CD4-positive, alpha-beta T cell (primary cell): ENCODE data around the gene ZC3H14. TPM values are rescaled to one million over a fixed set of nuclear protein-coding genes. Genes with fewer than 3 reads are reported as not detected.
A peak's percentile ranks its signal among the peaks of the same experiment; 100 is the strongest.

ENCODE experiments used
- ATAC-seq: fragments of 200-7000 bp; cut with Tn5 transposase; one replicate; pipeline ENCODE4 v1.10.0; 2022; ENCODE audit warnings: mild to moderate bottlenecking; ENCODE audit not compliant: poor library complexity
- CTCF ChIA-PET: fragments of 350-600 bp; sonication (Branson Sonifier 250); formaldehyde crosslinking; loops from one replicate; lab custom pipeline; 2021; ENCODE audit warnings: antibody characterized with exemption, inconsistent platforms; lab: Charles Lee
- POLR2A ChIA-PET: fragments of 350-600 bp; sonication (Branson Sonifier 250); formaldehyde crosslinking; loops from one replicate; lab custom pipeline; 2021; ENCODE audit warnings: antibody characterized with exemption, inconsistent platforms; lab: Charles Lee
- DNase-seq, 14 experiments: peaks; one replicate each; pipeline ENCODE4 v3.0.0-alpha.2; 2013 to 2020; ENCODE audit warnings: mixed read lengths in 2 of 14
- H3K27ac ChIP-seq, 2 donors: one replicate each; pipeline versions ENCODE4 v1.5.1 to v1.7.0; 2013; ENCODE audit warnings: low read length in 2 of 2, low read depth in 1 of 2, mild to moderate bottlenecking in 1 of 2
- H3K27me3 ChIP-seq, 2 experiments: 1 replicate in 1 of 2; 2 replicates in 1 of 2; pipeline versions ENCODE4 v1.6.1 to v1.7.0; 2013; ENCODE audit warnings: low read length in 2 of 2, control low read depth in 1 of 2, mild to moderate bottlenecking in 1 of 2, moderate library complexity in 1 of 2; ENCODE audit not compliant: insufficient read depth in 2 of 2, control insufficient read depth in 1 of 2
- H3K36me3 ChIP-seq: one replicate; pipeline ENCODE4 v1.6.1; 2013; ENCODE audit warnings: low read length, control low read depth; ENCODE audit not compliant: insufficient read depth
- H3K4me1 ChIP-seq: one replicate; pipeline ENCODE4 v1.6.1; 2013; ENCODE audit warnings: low read length, control low read depth; ENCODE audit not compliant: insufficient read depth
- H3K4me3 ChIP-seq: one replicate; pipeline ENCODE4 v1.5.1; 2013; ENCODE audit warnings: mild to moderate bottlenecking, low read length, moderate library complexity
- H3K9me3 ChIP-seq, 2 experiments: 1 replicate in 1 of 2; 2 replicates in 1 of 2; pipeline versions ENCODE4 v1.6.1 to v1.7.0; 2013; ENCODE audit warnings: low read length in 2 of 2, mild to moderate bottlenecking in 2 of 2, control low read depth in 1 of 2, moderate library complexity in 1 of 2; ENCODE audit not compliant: control insufficient read depth in 1 of 2, insufficient read depth in 1 of 2
- H3K27ac Mint-ChIP-seq: one replicate; pipeline ENCODE4 v1.8.0; 2020; ENCODE audit warnings: mixed read lengths
- H3K27me3 Mint-ChIP-seq: one replicate; pipeline ENCODE4 v1.8.0; 2021; ENCODE audit warnings: mixed read lengths
- H3K36me3 Mint-ChIP-seq: one replicate; pipeline ENCODE4 v1.8.0; 2021; ENCODE audit warnings: low read depth, mixed read lengths
- H3K4me1 Mint-ChIP-seq: one replicate; pipeline ENCODE4 v1.8.0; 2021; ENCODE audit warnings: low read depth, mixed read lengths
- H3K4me3 Mint-ChIP-seq: one replicate; pipeline ENCODE4 v1.8.0; 2020; ENCODE audit warnings: mild to moderate bottlenecking, mixed read lengths
- H3K9me3 Mint-ChIP-seq: one replicate; pipeline ENCODE4 v1.8.0; 2020; ENCODE audit warnings: mixed read lengths
- intact Hi-C, 2 experiments: fragments of 100-400 bp; cut with DNase I in 1 of 2; cut with micrococcal nuclease in 1 of 2; formaldehyde crosslinking; loops; one replicate each; pipeline versions ENCODE4 v1.15.1 to v1.9.0; 2023 to 2025; cut with DNase I, micrococcal nuclease
- total RNA-seq, 174 experiments: library from RNA in 2 of 174; stranded (reverse) in 2 of 174; gene quantifications; one replicate each; pipeline ENCODE4 v1.2.3 and lab custom pipeline; 2021 to 2026
- TF ChIP-seq, protein P1 (sequence below): fragments of 200-600 bp; IDR thresholded peaks from one replicate; pipeline ENCODE4 v1.8.0; 2022; ENCODE audit warnings: antibody characterized with exemption, mild to moderate bottlenecking

The ZC3H14 gene
- total RNA-seq, 2 experiments from 2014 or later = 36.5 to 40.2 TPM

DNA sequence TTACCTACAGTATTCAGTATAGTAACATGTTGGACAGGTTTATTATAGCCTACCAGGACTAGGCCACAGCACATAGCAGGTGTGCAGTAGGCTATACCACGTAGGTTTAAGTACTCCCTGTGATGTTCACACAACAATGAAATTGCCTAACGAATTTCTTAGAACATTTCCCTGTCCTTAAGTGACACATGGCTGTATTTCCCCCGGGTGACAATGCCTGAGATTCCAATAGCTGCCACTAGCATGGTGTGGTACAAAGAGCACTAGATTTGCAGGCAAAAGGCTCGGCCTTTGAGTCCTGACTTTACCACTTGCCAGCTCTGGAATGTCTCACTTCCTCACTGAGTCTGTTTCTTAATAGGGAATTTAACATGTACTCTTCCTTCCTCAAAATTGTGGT lies 27.7 kb upstream of the ZC3H14 start:
- no peaks in the 10 kb centered on the region for H3K36me3 Mint-ChIP-seq
- POLR2A ChIA-PET = interaction anchor here (1.3 kb wide), 1 partner anchor 20 kb away, joined by 3 read pairs; no protein-coding TSS in a partner anchor
- no peak overlapping the region for H3K4me3 Mint-ChIP-seq
- no peak overlapping the region for H3K27ac Mint-ChIP-seq
- peaks cover 12% of the 10 kb centered on the region for H3K27me3 Mint-ChIP-seq
- CTCF ChIA-PET = no interaction called here
- Histone ChIP-seq H3K4me3 (no peak overlapping the region), H3K27ac (no peak overlapping the region), H3K36me3 (no peaks in the 10 kb centered on the region), H3K4me1 (no peaks in the 10 kb centered on the region), H3K9me3 (peaks cover 0 to 5% of the 10 kb centered on the region in 2 experiments), H3K27me3 (no peaks in the 10 kb centered on the region)
- peaks cover 5% of the 10 kb centered on the region for H3K9me3 Mint-ChIP-seq
- peak in 1 of 14 experiments; percentile 26 for DNase-seq
- TF ChIP-seq, protein P1, sequence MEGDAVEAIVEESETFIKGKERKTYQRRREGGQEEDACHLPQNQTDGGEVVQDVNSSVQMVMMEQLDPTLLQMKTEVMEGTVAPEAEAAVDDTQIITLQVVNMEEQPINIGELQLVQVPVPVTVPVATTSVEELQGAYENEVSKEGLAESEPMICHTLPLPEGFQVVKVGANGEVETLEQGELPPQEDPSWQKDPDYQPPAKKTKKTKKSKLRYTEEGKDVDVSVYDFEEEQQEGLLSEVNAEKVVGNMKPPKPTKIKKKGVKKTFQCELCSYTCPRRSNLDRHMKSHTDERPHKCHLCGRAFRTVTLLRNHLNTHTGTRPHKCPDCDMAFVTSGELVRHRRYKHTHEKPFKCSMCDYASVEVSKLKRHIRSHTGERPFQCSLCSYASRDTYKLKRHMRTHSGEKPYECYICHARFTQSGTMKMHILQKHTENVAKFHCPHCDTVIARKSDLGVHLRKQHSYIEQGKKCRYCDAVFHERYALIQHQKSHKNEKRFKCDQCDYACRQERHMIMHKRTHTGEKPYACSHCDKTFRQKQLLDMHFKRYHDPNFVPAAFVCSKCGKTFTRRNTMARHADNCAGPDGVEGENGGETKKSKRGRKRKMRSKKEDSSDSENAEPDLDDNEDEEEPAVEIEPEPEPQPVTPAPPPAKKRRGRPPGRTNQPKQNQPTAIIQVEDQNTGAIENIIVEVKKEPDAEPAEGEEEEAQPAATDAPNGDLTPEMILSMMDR = no peak
- intact Hi-C loops = no loop called here
- no peaks in the 10 kb centered on the region for H3K4me1 Mint-ChIP-seq
- ATAC-seq = no peak

DNA sequence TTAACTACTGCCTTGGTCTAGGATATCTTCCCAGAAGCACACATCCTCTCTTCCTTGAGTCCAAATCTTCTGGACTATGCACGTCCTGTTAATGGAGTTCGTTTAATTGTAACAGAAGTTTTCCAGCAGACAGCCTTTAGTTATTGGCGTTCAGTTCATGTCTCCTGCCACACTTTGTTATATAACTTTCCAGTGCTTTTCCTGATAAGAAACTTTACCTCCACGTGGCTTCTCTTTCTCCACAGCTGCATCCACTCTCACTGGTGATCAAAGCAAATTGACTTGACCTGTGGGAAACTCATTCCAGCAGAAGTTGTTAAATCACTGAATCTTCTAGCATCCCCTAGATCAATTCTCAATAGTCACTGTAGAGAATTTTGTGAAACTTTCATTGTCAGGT lies 27.0 kb upstream of the ZC3H14 start:
- no peaks in the 10 kb centered on the region for H3K4me1 Mint-ChIP-seq
- H3K27ac Mint-ChIP-seq = no peak overlapping the region
- Histone ChIP-seq H3K4me3 (no peak overlapping the region), H3K36me3 (no peaks in the 10 kb centered on the region), H3K9me3 (no peaks in the 10 kb centered on the region), H3K4me1 (no peaks in the 10 kb centered on the region), H3K27me3 (no peaks in the 10 kb centered on the region), H3K27ac (no peak overlapping the region)
- DNase-seq (no peak), ATAC-seq (no peak)
- CTCF ChIA-PET = no interaction called here
- intact Hi-C loops = no loop called here
- TF ChIP-seq, protein P1 = no peak
- H3K27me3 Mint-ChIP-seq = peaks cover 7% of the 10 kb centered on the region
- no peaks in the 10 kb centered on the region for H3K9me3 Mint-ChIP-seq
- H3K36me3 Mint-ChIP-seq = no peaks in the 10 kb centered on the region
- H3K4me3 Mint-ChIP-seq = no peak overlapping the region
- POLR2A ChIA-PET = no interaction called here

DNA sequence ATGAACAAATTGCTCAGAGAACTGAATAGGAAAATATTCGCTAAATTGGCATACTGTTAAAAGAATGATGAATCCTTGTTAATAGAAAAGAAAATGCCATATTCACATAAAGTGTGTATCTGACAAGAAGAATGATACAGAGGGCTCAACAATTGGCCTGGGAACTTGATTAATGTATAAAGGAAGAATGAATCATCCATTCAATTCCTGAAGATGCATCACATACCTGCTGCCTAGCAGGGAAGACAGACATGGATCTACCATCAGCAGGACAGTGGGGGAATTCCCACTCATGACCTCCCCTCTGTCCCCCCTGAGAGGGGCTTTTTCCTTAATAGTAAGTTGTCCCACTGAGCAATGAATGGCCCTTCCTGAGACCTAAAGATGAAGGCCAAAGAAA lies 21.5 kb upstream of the ZC3H14 start:
- no peak overlapping the region for H3K4me3 Mint-ChIP-seq
- no peak for ATAC-seq

More for the DNA sequence above, 21.5 kb upstream of the ZC3H14 start:
- no peaks in the 10 kb centered on the region for H3K27me3 ChIP-seq
- H3K4me1 ChIP-seq = no peaks in the 10 kb centered on the region
- H3K27me3 Mint-ChIP-seq = peaks cover 11% of the 10 kb centered on the region
- no peak overlapping the region for H3K4me3 ChIP-seq
- H3K4me1 Mint-ChIP-seq = no peaks in the 10 kb centered on the region
- no peaks in the 10 kb centered on the region for H3K9me3 Mint-ChIP-seq
- no peak overlapping the region for H3K27ac ChIP-seq
- H3K36me3 Mint-ChIP-seq = no peaks in the 10 kb centered on the region
- H3K36me3 ChIP-seq = no peaks in the 10 kb centered on the region
- no peaks in the 10 kb centered on the region for H3K9me3 ChIP-seq
- no peak for DNase-seq
- ChIA-PET CTCF (no interaction called here), POLR2A (no interaction called here)
- intact Hi-C loops = no loop called here
- H3K27ac Mint-ChIP-seq = no peak overlapping the region
- TF ChIP-seq, protein P1 = no peak
